ENCODE data around the gene PTGER3. TPM values are rescaled to one million over a fixed set of nuclear protein-coding genes. Genes with fewer than 3 reads are reported as not detected.

Gene PTGER3
- total RNA-seq, 1 donor from 2014 or later, result 0.54 TPM

GRCh38 chr1:71087713-71088112 lies 40.1 kb upstream of the PTGER3 start:
- Mint-ChIP-seq H3K27me3 (ENCODE audit: low read depth) (peaks cover 37% of the 10 kb centered on the region), H3K4me1 (peaks cover 9% of the 10 kb centered on the region), H3K36me3 (no peaks in the 10 kb centered on the region), H3K27ac (no peak overlapping the region), H3K4me3 (no peak overlapping the region), H3K9me3 (no peaks in the 10 kb centered on the region)
- DNase-seq (ENCODE audit: low spot score in 2 of 2, unreplicated experiment in 2 of 2), result no peak
- no peak for TF ChIP-seq CTCF (IDR thresholded peaks at IDR 0.05; ENCODE audit: unreplicated experiment)

GRCh38 chr1:71087060-71087459 lies 39.4 kb upstream of the PTGER3 start:
- H3K27me3 Mint-ChIP-seq (ENCODE audit: low read depth), result peaks cover 39% of the 10 kb centered on the region
- H3K27ac Mint-ChIP-seq, result no peak overlapping the region
- no peak overlapping the region for H3K4me3 Mint-ChIP-seq
- H3K9me3 Mint-ChIP-seq, result no peaks in the 10 kb centered on the region
- DNase-seq (ENCODE audit: low spot score in 2 of 2, unreplicated experiment in 2 of 2), result no peak
- peaks cover 9% of the 10 kb centered on the region for H3K4me1 Mint-ChIP-seq
- no peak for TF ChIP-seq CTCF (IDR thresholded peaks at IDR 0.05; ENCODE audit: unreplicated experiment)
- no peaks in the 10 kb centered on the region for H3K36me3 Mint-ChIP-seq

GRCh38 chr1:71086331-71086730 lies 38.7 kb upstream of the PTGER3 start:
- DNase-seq (ENCODE audit: low spot score in 2 of 2, unreplicated experiment in 2 of 2), result no peak
- H3K27me3 Mint-ChIP-seq (ENCODE audit: low read depth), result peaks cover 39% of the 10 kb centered on the region
- H3K27ac Mint-ChIP-seq, result no peak overlapping the region
- H3K4me1 Mint-ChIP-seq, result peaks cover 15% of the 10 kb centered on the region
- H3K4me3 Mint-ChIP-seq, result no peak overlapping the region
- H3K36me3 Mint-ChIP-seq, result no peaks in the 10 kb centered on the region
- H3K9me3 Mint-ChIP-seq, result no peaks in the 10 kb centered on the region
- TF ChIP-seq CTCF (IDR thresholded peaks at IDR 0.05; ENCODE audit: unreplicated experiment), result no peak

GRCh38 chr1:71083271-71083670 lies 35.7 kb upstream of the PTGER3 start:
- Mint-ChIP-seq H3K9me3 (no peaks in the 10 kb centered on the region), H3K27me3 (ENCODE audit: low read depth) (peaks cover 39% of the 10 kb centered on the region), H3K27ac (peak overlapping the region; percentile 18), H3K4me1 (peaks cover 22% of the 10 kb centered on the region), H3K4me3 (no peak overlapping the region), H3K36me3 (no peaks in the 10 kb centered on the region)
- no peak for TF ChIP-seq CTCF (IDR thresholded peaks at IDR 0.05; ENCODE audit: unreplicated experiment)
- DNase-seq (ENCODE audit: low spot score in 2 of 2, unreplicated experiment in 2 of 2), result no peak

GRCh38 chr1:71081697-71082080 lies 34.1 kb upstream of the PTGER3 start:
- no peak for TF ChIP-seq CTCF (IDR thresholded peaks at IDR 0.05; ENCODE audit: unreplicated experiment)
- H3K9me3 Mint-ChIP-seq, result no peaks in the 10 kb centered on the region
- H3K27me3 Mint-ChIP-seq (ENCODE audit: low read depth), result peaks cover 35% of the 10 kb centered on the region
- peak overlapping the region; percentile 97 for H3K4me3 Mint-ChIP-seq
- H3K36me3 Mint-ChIP-seq, result no peaks in the 10 kb centered on the region
- H3K27ac Mint-ChIP-seq, result peak overlapping the region; percentile 100
- peaks cover 22% of the 10 kb centered on the region for H3K4me1 Mint-ChIP-seq
- no peak for DNase-seq (ENCODE audit: low spot score in 2 of 2, unreplicated experiment in 2 of 2)

All from mesothelial cell of epicardium (in vitro differentiated cells).